Measurements from ENCODE around the gene CDIP1.

DNA sequence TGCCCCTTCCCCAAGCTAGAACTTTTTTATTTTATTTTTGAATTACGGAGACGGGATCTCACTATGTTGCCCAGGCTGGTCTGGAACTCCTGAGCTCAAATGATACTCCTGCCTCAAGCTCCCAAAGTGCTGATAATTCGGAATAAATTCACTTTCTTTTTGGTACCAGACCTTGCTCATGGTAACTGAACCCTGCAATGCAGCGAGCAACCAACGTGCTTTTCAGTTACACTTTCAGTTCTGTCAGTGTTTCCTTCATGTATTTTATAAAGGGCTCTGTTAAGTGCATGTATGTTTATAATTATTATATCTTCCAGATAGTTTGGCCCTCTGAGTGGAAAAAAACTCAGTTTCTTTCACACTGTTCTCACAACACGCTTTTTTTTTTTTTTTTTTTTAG is 31.5 kb upstream of the CDIP1 start:
- TF ChIP-seq, protein P1, sequence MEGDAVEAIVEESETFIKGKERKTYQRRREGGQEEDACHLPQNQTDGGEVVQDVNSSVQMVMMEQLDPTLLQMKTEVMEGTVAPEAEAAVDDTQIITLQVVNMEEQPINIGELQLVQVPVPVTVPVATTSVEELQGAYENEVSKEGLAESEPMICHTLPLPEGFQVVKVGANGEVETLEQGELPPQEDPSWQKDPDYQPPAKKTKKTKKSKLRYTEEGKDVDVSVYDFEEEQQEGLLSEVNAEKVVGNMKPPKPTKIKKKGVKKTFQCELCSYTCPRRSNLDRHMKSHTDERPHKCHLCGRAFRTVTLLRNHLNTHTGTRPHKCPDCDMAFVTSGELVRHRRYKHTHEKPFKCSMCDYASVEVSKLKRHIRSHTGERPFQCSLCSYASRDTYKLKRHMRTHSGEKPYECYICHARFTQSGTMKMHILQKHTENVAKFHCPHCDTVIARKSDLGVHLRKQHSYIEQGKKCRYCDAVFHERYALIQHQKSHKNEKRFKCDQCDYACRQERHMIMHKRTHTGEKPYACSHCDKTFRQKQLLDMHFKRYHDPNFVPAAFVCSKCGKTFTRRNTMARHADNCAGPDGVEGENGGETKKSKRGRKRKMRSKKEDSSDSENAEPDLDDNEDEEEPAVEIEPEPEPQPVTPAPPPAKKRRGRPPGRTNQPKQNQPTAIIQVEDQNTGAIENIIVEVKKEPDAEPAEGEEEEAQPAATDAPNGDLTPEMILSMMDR (IDR thresholded peaks at IDR 0.05) = no peak
- TF ChIP-seq POLR2A (IDR thresholded peaks at IDR 0.05) = no peak

Measured in body of pancreas (tissue), 4 donors.